B cell (primary cell): ENCODE measurements around the gene TSPAN18. TPM values are rescaled to one million over a fixed set of nuclear protein-coding genes. Genes with fewer than 3 reads are reported as not detected.

Source experiments
- ATAC-seq: fragments of 200-7000 bp; cut with Tn5 transposase; one replicate; pipeline ENCODE4 v1.10.0; 2021; ENCODE audit warnings: low read depth, mild to moderate bottlenecking, moderate number of reproducible peaks, moderate library complexity
- CTCF ChIA-PET: fragments of 350-600 bp; sonication (Branson Sonifier 250); formaldehyde crosslinking; loops from one replicate; lab custom pipeline; 2021; ENCODE audit warnings: antibody characterized with exemption, inconsistent platforms; lab: Charles Lee
- POLR2A ChIA-PET: fragments of 350-600 bp; sonication (Branson Sonifier 250); formaldehyde crosslinking; loops from one replicate; lab custom pipeline; 2021; ENCODE audit warnings: antibody characterized with exemption; lab: Charles Lee
- DNase-seq: peaks from one replicate; pipeline ENCODE4 v3.0.0; 2013
- H2AFZ ChIP-seq: 2 replicates; pipeline ENCODE4 v1.6.1; 2012; ENCODE audit warnings: mild to moderate bottlenecking, low read depth, low read length; ENCODE audit not compliant: insufficient read depth, poor library complexity, severe bottlenecking
- H3K27ac ChIP-seq, 2 donors: 1 replicate in 1 of 2; 2 replicates in 1 of 2; pipeline ENCODE4 v1.5.1; 2012 to 2013; ENCODE audit warnings: low read length in 2 of 2, mild to moderate bottlenecking in 2 of 2, moderate library complexity in 1 of 2
- H3K27me3 ChIP-seq, 4 experiments: fragments of 200-600 bp in 1 of 4; sonication (generic) in 1 of 4; replicated peaks in 1 of 4; 1 replicate in 2 of 4; 2 replicates in 2 of 4; pipeline versions ENCODE4 v1.6.1 to v1.7.0; 2013 to 2016; ENCODE audit warnings: low read length in 3 of 4, mild to moderate bottlenecking in 2 of 4, mixed read lengths in 1 of 4, moderate library complexity in 1 of 4; ENCODE audit not compliant: insufficient read depth in 4 of 4, control insufficient read depth in 3 of 4; ENCODE audit errors: control extremely low read depth in 1 of 4
- H3K36me3 ChIP-seq, 2 experiments: replicated peaks in 1 of 2; 1 replicate in 1 of 2; 2 replicates in 1 of 2; pipeline versions ENCODE4 v1.6.1 to v1.7.1; 2013; ENCODE audit warnings: low read length in 1 of 2; ENCODE audit not compliant: insufficient read depth in 2 of 2, control insufficient read depth in 1 of 2; ENCODE audit errors: control extremely low read depth in 1 of 2, extremely low read depth in 1 of 2
- H3K4me1 ChIP-seq, 2 donors: fragments of 200-600 bp in 1 of 2; sonication (generic) in 1 of 2; 1 replicate in 1 of 2; 2 replicates in 1 of 2; pipeline versions ENCODE4 v1.5.1 to v1.6.1; 2013 to 2017; ENCODE audit warnings: low read length in 2 of 2; ENCODE audit not compliant: control insufficient read depth in 2 of 2, insufficient read depth in 2 of 2
- H3K4me2 ChIP-seq: replicated peaks from 2 replicates; pipeline ENCODE3; 2012; ENCODE audit warnings: mild to moderate bottlenecking, low read depth, low read length; ENCODE audit not compliant: poor library complexity, severe bottlenecking
- H3K4me3 ChIP-seq, 5 experiments: fragments of 200-600 bp in 1 of 5; sonication (generic) in 1 of 5; 1 replicate in 3 of 5; 2 replicates in 2 of 5; pipeline versions ENCODE4 v1.5.1 to v1.7.0; 2011 to 2016; ENCODE audit warnings: low read length in 4 of 5, mild to moderate bottlenecking in 4 of 5, low read depth in 2 of 5, control low read depth in 1 of 5, moderate library complexity in 1 of 5; ENCODE audit not compliant: insufficient read depth in 1 of 5; ENCODE audit errors: control extremely low read depth in 1 of 5, extremely low read depth in 1 of 5
- H3K79me2 ChIP-seq: fragments of 200-600 bp; sonication (generic); one replicate; pipeline ENCODE4 v1.6.0; 2016; ENCODE audit warnings: low read length; ENCODE audit not compliant: control insufficient read depth, insufficient read depth
- H3K9ac ChIP-seq: fragments of 200-600 bp; sonication (generic); 2 replicates; pipeline ENCODE4 v1.6.1; 2017; ENCODE audit warnings: mild to moderate bottlenecking, low read length, moderate library complexity
- H3K9me3 ChIP-seq, 3 donors: one replicate each; pipeline versions ENCODE4 v1.6.1 to v1.7.1; 2013; ENCODE audit warnings: low read length in 2 of 3; ENCODE audit not compliant: control insufficient read depth in 2 of 3, insufficient read depth in 1 of 3; ENCODE audit errors: control extremely low read depth in 1 of 3
- H4K20me1 ChIP-seq: 2 replicates; pipeline ENCODE4 v1.6.0; 2012; ENCODE audit warnings: mild to moderate bottlenecking, low read length; ENCODE audit not compliant: insufficient read depth, control insufficient read depth, poor library complexity, severe bottlenecking
- H3K27ac Mint-ChIP-seq: one replicate; pipeline ENCODE4 v1.8.0; 2021; ENCODE audit warnings: mixed read lengths
- H3K27me3 Mint-ChIP-seq: one replicate; pipeline ENCODE4 v1.8.0; 2021; ENCODE audit warnings: mixed read lengths
- H3K4me1 Mint-ChIP-seq: one replicate; pipeline ENCODE4 v1.8.0; 2021; ENCODE audit warnings: mixed read lengths
- H3K4me3 Mint-ChIP-seq: one replicate; pipeline ENCODE4 v1.8.0; 2021; ENCODE audit warnings: mixed read lengths
- H3K9me3 Mint-ChIP-seq: one replicate; pipeline ENCODE4 v1.8.0; 2022; ENCODE audit warnings: mixed read lengths; ENCODE audit not compliant: insufficient read depth
- EZH2 ChIP-seq: IDR thresholded peaks from 2 replicates; pipeline ENCODE4 v1.6.1; 2012; ENCODE audit warnings: borderline replicate concordance, low read depth, mild to moderate bottlenecking, moderate library complexity, low read length; ENCODE audit not compliant: insufficient read depth, poor library complexity, severe bottlenecking
- WGBS: methylation state at CpG from one replicate; pipeline ENCODE4 v1.1.5; 2013; ENCODE audit warnings: missing lambda C conversion rate; ENCODE audit not compliant: insufficient coverage; 5-methylcytosine and 5-hydroxymethylcytosine counted together
- intact Hi-C: fragments of 100-400 bp; cut with micrococcal nuclease; formaldehyde crosslinking; loops from one replicate; pipeline ENCODE4 v1.10.0; 2022
- polyA plus RNA-seq: library from polyadenylated mRNA; depleted of rRNA; stranded (reverse); fragments of >200 nt; gene quantifications from 2 replicates; pipeline ENCODE4 v1.2.3, GENCODE V29; 2012
- total RNA-seq, 2 donors: library from RNA; stranded (reverse); fragments of 120-200 nt in 1 of 2; gene quantifications; 1 replicate in 1 of 2; 2 replicates in 1 of 2; pipeline versions ENCODE4 v1.2.3 to v1.2.4, GENCODE V29; 2013 to 2022
- TF ChIP-seq, protein P1 (sequence below): fragments of 200-600 bp; IDR thresholded peaks from one replicate; pipeline ENCODE4 v1.8.0; 2022; ENCODE audit warnings: antibody characterized with exemption, mild to moderate bottlenecking

TSPAN18 gene
- total and polyA plus RNA-seq, 2 donors (not counting 1 experiment from before 2014, with no cell fraction given) = 0.75 to 2.0 TPM

GRCh38 chr11:44699497-44700408, 27.0 kb upstream of the TSPAN18 start:
- no peaks in the 10 kb centered on the region for H3K36me3 ChIP-seq
- no peaks in the 10 kb centered on the region for H4K20me1 ChIP-seq
- no peak for TF ChIP-seq EZH2
- TF ChIP-seq, protein P1, sequence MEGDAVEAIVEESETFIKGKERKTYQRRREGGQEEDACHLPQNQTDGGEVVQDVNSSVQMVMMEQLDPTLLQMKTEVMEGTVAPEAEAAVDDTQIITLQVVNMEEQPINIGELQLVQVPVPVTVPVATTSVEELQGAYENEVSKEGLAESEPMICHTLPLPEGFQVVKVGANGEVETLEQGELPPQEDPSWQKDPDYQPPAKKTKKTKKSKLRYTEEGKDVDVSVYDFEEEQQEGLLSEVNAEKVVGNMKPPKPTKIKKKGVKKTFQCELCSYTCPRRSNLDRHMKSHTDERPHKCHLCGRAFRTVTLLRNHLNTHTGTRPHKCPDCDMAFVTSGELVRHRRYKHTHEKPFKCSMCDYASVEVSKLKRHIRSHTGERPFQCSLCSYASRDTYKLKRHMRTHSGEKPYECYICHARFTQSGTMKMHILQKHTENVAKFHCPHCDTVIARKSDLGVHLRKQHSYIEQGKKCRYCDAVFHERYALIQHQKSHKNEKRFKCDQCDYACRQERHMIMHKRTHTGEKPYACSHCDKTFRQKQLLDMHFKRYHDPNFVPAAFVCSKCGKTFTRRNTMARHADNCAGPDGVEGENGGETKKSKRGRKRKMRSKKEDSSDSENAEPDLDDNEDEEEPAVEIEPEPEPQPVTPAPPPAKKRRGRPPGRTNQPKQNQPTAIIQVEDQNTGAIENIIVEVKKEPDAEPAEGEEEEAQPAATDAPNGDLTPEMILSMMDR = no peak
- no peak overlapping the region for H2AFZ ChIP-seq
- Mint-ChIP-seq H3K27me3 (peaks cover 30% of the 10 kb centered on the region), H3K4me3 (no peak overlapping the region), H3K27ac (no peak overlapping the region), H3K9me3 (peaks cover 4% of the 10 kb centered on the region), H3K4me1 (no peaks in the 10 kb centered on the region)
- no peak for DNase-seq
- peaks cover 0 to 9% (median 1%) of the 10 kb centered on the region in 4 experiments for H3K27me3 ChIP-seq
- H3K9ac ChIP-seq = no peak overlapping the region
- intact Hi-C loops = no loop called here
- H3K4me3 ChIP-seq = no peak overlapping the region
- H3K4me1 ChIP-seq = no peaks in the 10 kb centered on the region
- no peak overlapping the region for H3K4me2 ChIP-seq
- CTCF ChIA-PET = no interaction called here
- peaks cover 0 to 13% (median 6%) of the 10 kb centered on the region in 3 donors for H3K9me3 ChIP-seq
- no peak overlapping the region for H3K27ac ChIP-seq
- POLR2A ChIA-PET = no interaction called here
- no peak for ATAC-seq
- no peaks in the 10 kb centered on the region for H3K79me2 ChIP-seq
- WGBS = 89% methylated on average over 11 of the region's 12 CpGs

DNA sequence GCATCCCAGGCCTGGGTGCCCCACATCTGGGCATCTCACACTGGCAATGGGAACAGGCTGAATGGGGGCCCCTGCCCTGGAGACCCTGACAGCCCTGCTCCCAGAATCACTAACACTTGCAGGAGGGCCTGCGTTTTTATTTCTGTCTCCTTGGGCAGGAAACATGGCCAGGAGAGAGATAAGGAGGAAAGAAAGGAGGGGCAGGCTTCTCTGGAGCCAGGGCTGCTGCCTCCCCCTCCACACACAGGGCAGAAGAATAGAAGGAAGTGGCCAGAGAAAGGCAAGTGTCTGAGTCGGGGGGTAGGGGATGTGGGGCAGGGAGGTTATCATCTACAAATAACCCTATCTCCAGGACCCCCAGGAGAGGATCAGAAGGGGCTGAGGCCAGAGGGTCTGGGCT, 25.5 kb upstream of the TSPAN18 start:
- CTCF ChIA-PET = no interaction called here
- no CpG with 5 or more reads among the region's 2 CpGs for WGBS
- H3K4me3 Mint-ChIP-seq = no peak overlapping the region
- ATAC-seq = no peak
- intact Hi-C loops = no loop called here
- no peak for DNase-seq
- H3K4me1 Mint-ChIP-seq = no peaks in the 10 kb centered on the region
- peaks cover 0 to 9% (median 1%) of the 10 kb centered on the region in 4 experiments for H3K27me3 ChIP-seq
- H2AFZ ChIP-seq = no peak overlapping the region
- H3K79me2 ChIP-seq = no peaks in the 10 kb centered on the region
- H3K27ac ChIP-seq = no peak overlapping the region
- H4K20me1 ChIP-seq = no peaks in the 10 kb centered on the region
- no peak overlapping the region for H3K27ac Mint-ChIP-seq
- no peak overlapping the region for H3K4me2 ChIP-seq
- TF ChIP-seq EZH2 = no peak
- TF ChIP-seq, protein P1 = no peak
- no peaks in the 10 kb centered on the region for H3K36me3 ChIP-seq
- peaks cover 34% of the 10 kb centered on the region for H3K27me3 Mint-ChIP-seq
- POLR2A ChIA-PET = no interaction called here
- H3K9me3 Mint-ChIP-seq = peaks cover 4% of the 10 kb centered on the region
- H3K9ac ChIP-seq = no peak overlapping the region
- H3K4me3 ChIP-seq = no peak overlapping the region
- no peaks in the 10 kb centered on the region for H3K4me1 ChIP-seq
- peaks cover 0 to 13% (median 6%) of the 10 kb centered on the region in 3 donors for H3K9me3 ChIP-seq
